H54 (cell line): Measurements from ENCODE around the gene HMMR.

Source experiments
- DNase-seq: peaks from one replicate; pipeline ENCODE4 v3.0.0; 2011; ENCODE audit warnings: low spot score, mixed read lengths; ENCODE audit not compliant: insufficient read length
- FAIRE-seq: peaks from 3 replicates; lab custom pipeline; 2011; peaks lifted over from hg19 to GRCh38; lab: Jason Lieb, UNC
- POLR2A ChIP-seq: IDR thresholded peaks from 2 replicates; pipeline ENCODE4 v1.6.1; 2011; ENCODE audit warnings: low read depth, mild to moderate bottlenecking, low read length

Gene HMMR

DNA sequence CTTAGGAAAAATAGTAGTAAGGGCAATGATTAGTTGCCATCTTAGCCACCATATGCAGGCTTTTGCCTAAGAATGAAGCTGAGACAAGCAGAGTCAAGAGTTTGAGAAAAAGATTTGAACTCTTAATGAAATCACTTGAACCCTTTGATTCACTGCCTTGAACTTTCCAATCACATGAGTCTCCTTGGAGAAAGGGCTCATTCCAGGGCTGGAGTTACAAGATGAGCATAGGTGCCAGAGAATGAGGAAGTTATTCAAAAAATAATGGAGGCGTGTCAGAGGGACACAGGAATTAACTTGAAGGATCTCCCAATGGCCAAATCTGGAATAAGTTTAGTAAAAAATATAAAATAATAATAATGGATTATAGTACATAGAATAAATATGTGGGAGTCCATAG lies 80.3 kb downstream of the HMMR start:
- no peak for FAIRE-seq
- no peak for DNase-seq

More for the DNA sequence above, 80.3 kb downstream of the HMMR start:
- no peak for TF ChIP-seq POLR2A
